Activated CD8-positive, alpha-beta T cell treated with anti-CD3 and anti-CD28 coated beads for 36 hours (primary cell): ENCODE results near the gene TRPC3. TPM values are rescaled to one million over a fixed set of nuclear protein-coding genes. Genes with fewer than 3 reads are reported as not detected.

Experiments
- ATAC-seq: fragments of 200-7000 bp; cut with Tn5 transposase; one replicate; pipeline ENCODE4 v1.10.0; 2021; ENCODE audit warnings: mild to moderate bottlenecking, moderate library complexity
- CTCF ChIA-PET: fragments of 350-600 bp; sonication (Branson Sonifier 250); formaldehyde crosslinking; loops from one replicate; lab custom pipeline; 2021; ENCODE audit warnings: antibody characterized with exemption; lab: Charles Lee
- POLR2A ChIA-PET: fragments of 350-600 bp; sonication (Branson Sonifier 250); formaldehyde crosslinking; loops from one replicate; lab custom pipeline; 2021; ENCODE audit warnings: antibody characterized with exemption; lab: Charles Lee
- DNase-seq: peaks from one replicate; pipeline ENCODE4 v3.0.0-alpha.2; 2020
- H3K27ac Mint-ChIP-seq: one replicate; pipeline ENCODE4 v1.8.0; 2021; ENCODE audit warnings: mild to moderate bottlenecking, mixed read lengths
- H3K27me3 Mint-ChIP-seq: one replicate; pipeline ENCODE4 v1.8.0; 2021; ENCODE audit warnings: mixed read lengths
- H3K36me3 Mint-ChIP-seq: one replicate; pipeline ENCODE4 v1.8.0; 2021; ENCODE audit warnings: low read depth, mixed read lengths
- H3K4me1 Mint-ChIP-seq: one replicate; pipeline ENCODE4 v1.8.0; 2021; ENCODE audit warnings: low read depth, mixed read lengths
- H3K4me3 Mint-ChIP-seq: one replicate; pipeline ENCODE4 v1.8.0; 2021; ENCODE audit warnings: mild to moderate bottlenecking, moderate library complexity, mixed read lengths
- H3K9me3 Mint-ChIP-seq: one replicate; pipeline ENCODE4 v1.8.0; 2021; ENCODE audit warnings: mixed read lengths
- intact Hi-C: fragments of 100-400 bp; cut with micrococcal nuclease; formaldehyde crosslinking; loops from one replicate; pipeline ENCODE4 v1.10.0; 2022
- total RNA-seq, 2 experiments: library from RNA; stranded (reverse); gene quantifications; one replicate each; pipeline ENCODE4 v1.2.3, GENCODE V29; 2021
- TF ChIP-seq, protein P1 (sequence below): fragments of 200-600 bp; IDR thresholded peaks from one replicate; pipeline ENCODE4 v1.8.0; 2022; ENCODE audit warnings: antibody characterized with exemption, mild to moderate bottlenecking

The TRPC3 gene
- total RNA-seq, 2 experiments from 2014 or later = 0.13 to 0.16 TPM

DNA sequence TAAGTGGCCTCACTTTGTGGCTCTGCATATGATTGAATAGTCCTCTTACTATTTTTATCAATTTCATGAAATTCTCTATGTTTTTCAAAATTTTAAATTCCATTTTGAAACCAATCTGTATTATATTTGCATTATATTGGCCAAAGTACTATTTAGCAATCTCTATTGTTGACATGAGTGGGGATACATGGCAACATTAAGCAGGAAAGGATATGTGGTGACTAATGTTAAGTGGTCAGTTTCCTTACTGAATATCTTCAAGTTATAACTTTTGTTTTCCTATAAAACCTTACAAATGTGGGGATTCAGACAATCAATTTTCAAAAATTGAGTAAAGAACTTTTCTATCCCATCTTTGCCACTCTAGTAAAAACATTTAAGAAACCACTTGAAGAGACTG lies 91.7 kb downstream of the TRPC3 start:
- H3K27me3 Mint-ChIP-seq = no peaks in the 10 kb centered on the region
- DNase-seq = no peak
- H3K36me3 Mint-ChIP-seq = peaks cover 16% of the 10 kb centered on the region
- POLR2A ChIA-PET = no interaction called here
- H3K9me3 Mint-ChIP-seq = no peaks in the 10 kb centered on the region
- no peak overlapping the region for H3K4me3 Mint-ChIP-seq
- intact Hi-C loops = no loop called here
- ATAC-seq = no peak
- peaks cover 15% of the 10 kb centered on the region for H3K4me1 Mint-ChIP-seq
- TF ChIP-seq, protein P1, sequence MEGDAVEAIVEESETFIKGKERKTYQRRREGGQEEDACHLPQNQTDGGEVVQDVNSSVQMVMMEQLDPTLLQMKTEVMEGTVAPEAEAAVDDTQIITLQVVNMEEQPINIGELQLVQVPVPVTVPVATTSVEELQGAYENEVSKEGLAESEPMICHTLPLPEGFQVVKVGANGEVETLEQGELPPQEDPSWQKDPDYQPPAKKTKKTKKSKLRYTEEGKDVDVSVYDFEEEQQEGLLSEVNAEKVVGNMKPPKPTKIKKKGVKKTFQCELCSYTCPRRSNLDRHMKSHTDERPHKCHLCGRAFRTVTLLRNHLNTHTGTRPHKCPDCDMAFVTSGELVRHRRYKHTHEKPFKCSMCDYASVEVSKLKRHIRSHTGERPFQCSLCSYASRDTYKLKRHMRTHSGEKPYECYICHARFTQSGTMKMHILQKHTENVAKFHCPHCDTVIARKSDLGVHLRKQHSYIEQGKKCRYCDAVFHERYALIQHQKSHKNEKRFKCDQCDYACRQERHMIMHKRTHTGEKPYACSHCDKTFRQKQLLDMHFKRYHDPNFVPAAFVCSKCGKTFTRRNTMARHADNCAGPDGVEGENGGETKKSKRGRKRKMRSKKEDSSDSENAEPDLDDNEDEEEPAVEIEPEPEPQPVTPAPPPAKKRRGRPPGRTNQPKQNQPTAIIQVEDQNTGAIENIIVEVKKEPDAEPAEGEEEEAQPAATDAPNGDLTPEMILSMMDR = no peak
- H3K27ac Mint-ChIP-seq = no peak overlapping the region
- CTCF ChIA-PET = interaction anchor here (1.7 kb wide), 1 partner anchor 41 kb away, joined by 4 read pairs; no protein-coding TSS in a partner anchor

DNA sequence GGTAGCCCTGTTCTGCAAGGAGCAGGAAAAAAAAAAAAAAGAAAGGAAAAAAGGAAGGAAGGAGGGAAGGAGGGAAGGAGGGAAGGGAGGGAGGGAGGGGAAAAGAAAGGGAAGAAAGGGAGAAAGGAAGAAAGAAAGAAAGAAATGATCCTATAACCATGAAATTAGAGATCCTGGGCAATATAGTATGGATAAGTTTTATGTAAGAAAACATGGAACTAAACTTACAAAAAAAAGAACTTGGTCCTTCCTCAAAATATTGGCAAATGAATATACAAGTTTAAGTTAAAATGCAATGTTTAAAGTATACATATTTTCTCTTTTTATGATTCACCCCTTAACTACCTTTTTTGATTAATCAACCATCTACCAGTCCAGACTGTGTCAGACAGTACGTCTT lies 100.5 kb downstream of the TRPC3 start:
- Mint-ChIP-seq H3K36me3 (peaks cover 8% of the 10 kb centered on the region), H3K4me1 (no peaks in the 10 kb centered on the region), H3K9me3 (no peaks in the 10 kb centered on the region), H3K27me3 (no peaks in the 10 kb centered on the region), H3K27ac (no peak overlapping the region), H3K4me3 (no peak overlapping the region)
- TF ChIP-seq, protein P1 = no peak
- no peak for DNase-seq
- intact Hi-C loops = no loop called here
- ATAC-seq = no peak
- CTCF ChIA-PET = no interaction called here
- POLR2A ChIA-PET = no interaction called here

DNA sequence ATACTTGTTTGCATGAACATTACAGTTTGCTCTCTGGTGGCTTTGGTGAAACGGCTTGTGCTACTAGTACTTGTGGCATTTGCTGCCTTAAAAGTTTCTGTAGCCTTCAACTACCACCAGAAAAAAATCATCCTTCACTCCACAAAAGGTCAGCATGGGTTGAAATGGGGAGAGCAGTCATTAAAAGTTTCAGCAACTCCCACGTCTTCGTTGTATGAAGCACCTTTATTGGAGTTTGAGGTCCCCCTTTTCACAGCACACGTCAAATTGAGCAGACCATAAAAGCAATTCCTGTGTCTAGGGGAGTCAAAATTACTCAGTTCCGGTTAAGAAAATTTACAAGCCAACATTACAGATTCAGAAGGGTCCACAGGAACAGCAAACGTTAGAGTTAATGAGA lies 105.2 kb downstream of the TRPC3 start:
- peak overlapping the region; percentile 12 for H3K27ac Mint-ChIP-seq
- TF ChIP-seq, protein P1 = no peak
- ATAC-seq = peak; percentile 56
- H3K4me3 Mint-ChIP-seq = no peak overlapping the region
- H3K27me3 Mint-ChIP-seq = no peaks in the 10 kb centered on the region
- peaks cover 17% of the 10 kb centered on the region for H3K36me3 Mint-ChIP-seq
- H3K4me1 Mint-ChIP-seq = no peaks in the 10 kb centered on the region
- POLR2A ChIA-PET = no interaction called here
- DNase-seq = no peak
- H3K9me3 Mint-ChIP-seq = no peaks in the 10 kb centered on the region
- intact Hi-C loops = no loop called here
- CTCF ChIA-PET = no interaction called here

DNA sequence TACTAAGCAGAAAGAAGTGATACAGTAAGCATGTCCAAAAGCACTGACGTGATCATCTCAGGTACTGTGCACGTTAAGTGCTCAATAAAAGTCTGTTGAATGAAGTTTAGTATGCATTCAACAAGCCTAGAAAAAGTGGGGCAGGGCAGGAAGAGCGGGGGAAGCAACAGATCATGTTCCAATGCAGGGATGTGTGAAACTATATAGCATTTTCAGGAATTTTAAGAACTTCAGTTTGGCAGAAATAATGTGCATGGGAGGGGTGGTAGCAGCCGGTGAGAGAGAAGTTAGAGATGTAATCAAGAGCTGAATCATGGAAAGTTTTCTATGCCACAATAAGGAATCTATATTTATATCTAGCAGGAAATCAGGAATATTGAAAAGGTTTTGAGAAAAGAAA lies 109.0 kb downstream of the TRPC3 start:
- DNase-seq (no peak), ATAC-seq (no peak)
- ChIA-PET POLR2A (no interaction called here), CTCF (no interaction called here)
- no peaks in the 10 kb centered on the region for H3K27me3 Mint-ChIP-seq
- no peaks in the 10 kb centered on the region for H3K9me3 Mint-ChIP-seq
- no peak overlapping the region for H3K27ac Mint-ChIP-seq
- intact Hi-C loops = no loop called here
- no peak overlapping the region for H3K4me3 Mint-ChIP-seq
- H3K4me1 Mint-ChIP-seq = no peaks in the 10 kb centered on the region
- TF ChIP-seq, protein P1 = no peak
- peaks cover 25% of the 10 kb centered on the region for H3K36me3 Mint-ChIP-seq

DNA sequence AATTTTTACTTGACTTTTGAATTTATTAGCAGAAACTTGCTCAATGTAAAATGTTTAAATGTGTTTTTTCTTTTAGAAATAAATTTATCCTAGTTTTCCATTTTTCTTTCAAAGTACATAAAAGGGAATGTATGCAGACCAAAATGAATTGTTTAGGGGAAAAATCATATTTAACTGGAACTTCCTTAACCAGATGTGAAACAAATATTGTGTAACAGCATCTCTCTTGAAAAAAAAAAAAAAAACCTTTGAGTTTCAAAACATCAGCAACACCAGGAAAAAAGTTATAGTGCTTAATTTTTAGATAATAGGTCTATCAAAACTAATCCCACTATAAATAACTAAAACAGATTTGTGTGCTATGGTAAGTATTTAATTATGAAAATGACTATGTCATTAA lies 113.7 kb downstream of the TRPC3 start:
- Mint-ChIP-seq H3K27ac (no peak overlapping the region), H3K27me3 (no peaks in the 10 kb centered on the region), H3K36me3 (peaks cover 19% of the 10 kb centered on the region), H3K4me3 (no peak overlapping the region), H3K4me1 (no peaks in the 10 kb centered on the region), H3K9me3 (no peaks in the 10 kb centered on the region)
- ATAC-seq (no peak), DNase-seq (no peak)
- TF ChIP-seq, protein P1 = no peak
- intact Hi-C loops = no loop called here
- ChIA-PET CTCF (no interaction called here), POLR2A (no interaction called here)
